HepG2 (cell line): ENCODE results near the gene SRSF12. TPM values are rescaled to one million over a fixed set of nuclear protein-coding genes. Genes with fewer than 3 reads are reported as not detected.

ENCODE experiments used
- BORCS8-MEF2B ChIP-seq: sonication (generic); formaldehyde crosslinking; IDR thresholded peaks from 2 replicates; pipeline ENCODE4 v1.8.0; 2022; ENCODE audit warnings: mild to moderate bottlenecking, missing genetic modification reagents
- CHD4 ChIP-seq: fragments of 200-600 bp; sonication (generic); IDR thresholded peaks from 2 replicates; pipeline ENCODE4 v1.7.0; 2017; ENCODE audit warnings: mild to moderate bottlenecking, low read length, borderline replicate concordance
- HNF4G ChIP-seq, 2 experiments: sonication (generic) in 1 of 2; formaldehyde crosslinking in 1 of 2; IDR thresholded peaks; 2 replicates each; pipeline versions ENCODE4 v1.4.0 to v1.6.1; 2011 to 2020; ENCODE audit warnings: borderline replicate concordance in 2 of 2, low read depth in 2 of 2, mild to moderate bottlenecking in 2 of 2, low read length in 1 of 2, missing genetic modification reagents in 1 of 2, moderate library complexity in 1 of 2
- NRL ChIP-seq: sonication (generic); formaldehyde crosslinking; IDR thresholded peaks from 2 replicates; pipeline ENCODE4 v1.5.0; 2020; ENCODE audit warnings: missing genetic modification reagents, mild to moderate bottlenecking, moderate library complexity, borderline replicate concordance
- PHF20 ChIP-seq: sonication (generic); formaldehyde crosslinking; IDR thresholded peaks from 2 replicates; pipeline ENCODE4 v1.5.0; 2020; ENCODE audit warnings: mild to moderate bottlenecking, missing genetic modification reagents
- POLR2A ChIP-seq, 2 experiments: IDR thresholded peaks; 2 replicates each; pipeline ENCODE4 v1.6.1; 2011; ENCODE audit warnings: low read depth in 2 of 2, low read length in 2 of 2, mild to moderate bottlenecking in 1 of 2, moderate library complexity in 1 of 2; ENCODE audit not compliant: insufficient read depth in 1 of 2
- RNF2 ChIP-seq: fragments of 450-650 bp; conservative IDR thresholded peaks from 2 replicates; pipeline ENCODE4 v1.6.1; 2016; ENCODE audit warnings: low read depth
- THAP8 ChIP-seq: sonication (generic); formaldehyde crosslinking; IDR thresholded peaks from 2 replicates; pipeline ENCODE4 v1.5.1; 2020; ENCODE audit warnings: missing genetic modification reagents, mild to moderate bottlenecking, borderline replicate concordance
- TSC22D2 ChIP-seq: sonication (generic); formaldehyde crosslinking; IDR thresholded peaks from 2 replicates; pipeline ENCODE4 v1.5.1; 2020; ENCODE audit warnings: missing genetic modification reagents, mild to moderate bottlenecking, borderline replicate concordance
- ZNF3 ChIP-seq: IDR thresholded peaks from 2 replicates; pipeline ENCODE4 v1.7.0; 2017; ENCODE audit warnings: inconsistent platforms
- ZNF546 ChIP-seq: sonication (generic); formaldehyde crosslinking; conservative IDR thresholded peaks from 2 replicates; pipeline ENCODE4 v1.8.1; 2023; ENCODE audit warnings: mild to moderate bottlenecking, missing genetic modification reagents
- ZNF547 ChIP-seq: sonication (generic); formaldehyde crosslinking; IDR thresholded peaks from 2 replicates; pipeline ENCODE4 v1.5.1; 2020; ENCODE audit warnings: mild to moderate bottlenecking, missing genetic modification reagents
- ZNF607 ChIP-seq: sonication (generic); formaldehyde crosslinking; IDR thresholded peaks from 2 replicates; pipeline ENCODE4 v1.5.1; 2020; ENCODE audit warnings: missing genetic modification reagents, mild to moderate bottlenecking, borderline replicate concordance
- ZNF672 ChIP-seq: sonication (generic); formaldehyde crosslinking; IDR thresholded peaks from 2 replicates; pipeline ENCODE4 v1.8.1; 2022; ENCODE audit warnings: missing genetic modification reagents
- ZNF674 ChIP-seq: sonication (generic); formaldehyde crosslinking; IDR thresholded peaks from 2 replicates; pipeline ENCODE4 v1.5.0; 2020; ENCODE audit warnings: low read depth, mild to moderate bottlenecking, missing genetic modification reagents
- ZSCAN20 ChIP-seq: sonication (generic); formaldehyde crosslinking; IDR thresholded peaks from 2 replicates; pipeline ENCODE4 v1.4.0; 2020; ENCODE audit warnings: missing genetic modification reagents, mild to moderate bottlenecking, borderline replicate concordance
- ZSCAN25 ChIP-seq: sonication (generic); formaldehyde crosslinking; IDR thresholded peaks from 2 replicates; pipeline ENCODE4 v1.8.0; 2022; ENCODE audit warnings: mild to moderate bottlenecking, missing genetic modification reagents
- ZXDC ChIP-seq: sonication (generic); formaldehyde crosslinking; IDR thresholded peaks from 2 replicates; pipeline ENCODE4 v1.5.0; 2020; ENCODE audit warnings: mild to moderate bottlenecking, missing genetic modification reagents
- polyA plus RNA-seq, 8 experiments: library from polyadenylated mRNA; depleted of rRNA in 3 of 8; stranded (reverse) in 7 of 8; unstranded in 1 of 8; fragments of >200 nt; fragmentation: Illumina TruSeq in 4 of 8; extraction: Trizol in 4 of 8; gene quantifications; 2 replicates each; pipeline versions ENCODE4 v1.2.1 to v1.2.3, GENCODE V29; 2011 to 2016; ENCODE audit warnings: low read depth in 4 of 8, missing spikeins in 1 of 8, mixed read lengths in 1 of 8; ENCODE audit not compliant: insufficient read depth in 1 of 8
- total RNA-seq, 5 experiments: library from RNA; depleted of rRNA; stranded (reverse); fragments of >200 nt; fragmentation: Illumina TruSeq; extraction: Trizol; gene quantifications; 2 replicates each; pipeline ENCODE4 v1.2.3, GENCODE V29; 2016; ENCODE audit warnings: low read depth in 1 of 5
- TF ChIP-seq, protein P1 (sequence below): sonication (generic); formaldehyde crosslinking; IDR thresholded peaks from 2 replicates; pipeline ENCODE4 v1.8.1; 2023; ENCODE audit warnings: mild to moderate bottlenecking, missing genetic modification reagents
- TF ChIP-seq, protein P2 (sequence below): sonication (generic); formaldehyde crosslinking; IDR thresholded peaks from 2 replicates; pipeline ENCODE4 v1.8.1; 2023; ENCODE audit warnings: mild to moderate bottlenecking, missing genetic modification reagents

The SRSF12 gene
- total and polyA plus RNA-seq, 2 of the 13 experiments (the other 11 are each of a cell fraction or from before 2014, with no cell fraction given), result 1.7 to 1.9 TPM

DNA sequence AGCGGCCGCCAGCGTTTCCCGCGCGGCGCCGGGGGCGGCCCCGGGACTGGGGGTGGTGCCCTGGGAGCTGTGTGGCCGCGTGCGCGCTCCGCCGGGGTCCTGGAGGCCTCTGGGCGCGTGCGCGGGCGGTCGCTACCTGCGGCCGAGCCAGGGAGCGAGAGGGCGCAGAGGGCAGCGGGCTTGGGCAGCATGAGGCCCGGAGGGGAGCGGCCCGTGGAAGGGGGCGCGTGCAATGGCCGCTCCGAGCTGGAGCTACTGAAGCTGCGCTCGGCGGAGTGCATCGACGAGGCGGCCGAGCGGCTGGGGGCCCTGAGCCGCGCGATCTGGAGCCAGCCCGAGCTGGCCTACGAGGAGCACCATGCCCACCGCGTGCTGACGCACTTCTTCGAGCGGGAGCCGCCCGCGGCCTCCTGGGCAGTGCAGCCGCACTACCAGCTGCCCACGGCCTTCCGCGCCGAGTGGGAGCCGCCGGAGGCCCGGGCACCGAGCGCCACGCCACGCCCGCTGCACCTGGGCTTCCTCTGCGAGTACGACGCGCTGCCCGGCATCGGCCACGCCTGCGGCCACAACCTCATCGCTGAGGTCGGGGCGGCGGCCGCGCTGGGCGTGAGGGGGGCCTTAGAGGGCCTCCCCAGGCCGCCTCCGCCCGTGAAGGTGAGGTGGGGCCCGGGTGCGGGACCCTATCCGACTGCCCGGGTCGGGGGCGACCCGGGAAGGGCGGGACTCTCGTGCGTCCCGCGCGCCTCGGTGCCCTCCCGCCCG lies 28.3 kb upstream of the SRSF12 start, which contains the start of gene PM20D2 (continued):
- peak; percentile 57; the same call in 1 of the 2 replicates for TF ChIP-seq THAP8 (CRISPR knock-in tag)
- TF ChIP-seq CHD4, result no peak
- 0 out of 2 replicates have a peak, but pooled peaks have one; percentile 57 for TF ChIP-seq ZNF672 (CRISPR knock-in tag)
- peak; percentile 73; the same call in 1 of the 2 replicates for TF ChIP-seq NRL
- TF ChIP-seq ZNF607 (CRISPR knock-in tag), result peak; percentile 87
- TF ChIP-seq, protein P1, sequence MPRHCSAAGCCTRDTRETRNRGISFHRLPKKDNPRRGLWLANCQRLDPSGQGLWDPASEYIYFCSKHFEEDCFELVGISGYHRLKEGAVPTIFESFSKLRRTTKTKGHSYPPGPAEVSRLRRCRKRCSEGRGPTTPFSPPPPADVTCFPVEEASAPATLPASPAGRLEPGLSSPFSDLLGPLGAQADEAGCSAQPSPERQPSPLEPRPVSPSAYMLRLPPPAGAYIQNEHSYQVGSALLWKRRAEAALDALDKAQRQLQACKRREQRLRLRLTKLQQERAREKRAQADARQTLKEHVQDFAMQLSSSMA (CRISPR knock-in tag), result peak; percentile 69; the same call in 1 of the 2 replicates
- peak; percentile 59 for TF ChIP-seq ZXDC (CRISPR knock-in tag)
- TF ChIP-seq ZNF674 (CRISPR knock-in tag), result no peak
- peak; percentile 64 to 94; a peak in 3 of 4 replicates for TF ChIP-seq POLR2A (IDR thresholded peaks at IDR 0.05; ENCODE audit: insufficient read depth in 1 of 2, low read depth in 2 of 2, low read length in 2 of 2)
- peak; percentile 90; the same call in 1 of the 2 replicates for TF ChIP-seq ZSCAN20 (CRISPR knock-in tag)
- peak; percentile 95 for TF ChIP-seq ZNF547
- TF ChIP-seq BORCS8-MEF2B (CRISPR knock-in tag), result peak; percentile 87
- TF ChIP-seq ZSCAN25, result no peak
- peak; percentile 88; the same call in 1 of the 2 replicates for TF ChIP-seq ZNF546 (CRISPR knock-in tag)
- TF ChIP-seq ZNF3 (CRISPR knock-in tag), result no peak; the same call in 1 of the 2 replicates
- TF ChIP-seq PHF20 (CRISPR knock-in tag), result peak; percentile 2; the same call in 1 of the 2 replicates
- TF ChIP-seq RNF2, result peak; percentile 94
- 0 out of 2 replicates have a peak, but pooled peaks have one; percentile 60 for TF ChIP-seq TSC22D2
- no peak; the same call in 1 of the 2 replicates for TF ChIP-seq HNF4G (IDR thresholded peaks at IDR 0.05; ENCODE audit: borderline replicate concordance, low read depth, low read length)
- peak; percentile 65; the same call in 1 of the 2 replicates for TF ChIP-seq HNF4G (CRISPR knock-in tag; IDR thresholded peaks at IDR 0.05; ENCODE audit: borderline replicate concordance, low read depth)
- TF ChIP-seq, protein P2, sequence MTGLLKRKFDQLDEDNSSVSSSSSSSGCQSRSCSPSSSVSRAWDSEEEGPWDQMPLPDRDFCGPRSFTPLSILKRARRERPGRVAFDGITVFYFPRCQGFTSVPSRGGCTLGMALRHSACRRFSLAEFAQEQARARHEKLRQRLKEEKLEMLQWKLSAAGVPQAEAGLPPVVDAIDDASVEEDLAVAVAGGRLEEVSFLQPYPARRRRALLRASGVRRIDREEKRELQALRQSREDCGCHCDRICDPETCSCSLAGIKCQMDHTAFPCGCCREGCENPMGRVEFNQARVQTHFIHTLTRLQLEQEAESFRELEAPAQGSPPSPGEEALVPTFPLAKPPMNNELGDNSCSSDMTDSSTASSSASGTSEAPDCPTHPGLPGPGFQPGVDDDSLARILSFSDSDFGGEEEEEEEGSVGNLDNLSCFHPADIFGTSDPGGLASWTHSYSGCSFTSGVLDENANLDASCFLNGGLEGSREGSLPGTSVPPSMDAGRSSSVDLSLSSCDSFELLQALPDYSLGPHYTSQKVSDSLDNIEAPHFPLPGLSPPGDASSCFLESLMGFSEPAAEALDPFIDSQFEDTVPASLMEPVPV, result peak; percentile 75; the same call in 1 of the 2 replicates
